CD4-positive, alpha-beta T cell treated with Interleukin-15 for 1 hour (primary cell): ENCODE results near the gene CNKSR3.

ENCODE experiments used
- DNase-seq: peaks from one replicate; pipeline ENCODE4 v3.0.0-alpha.2; 2020

Gene CNKSR3

DNA sequence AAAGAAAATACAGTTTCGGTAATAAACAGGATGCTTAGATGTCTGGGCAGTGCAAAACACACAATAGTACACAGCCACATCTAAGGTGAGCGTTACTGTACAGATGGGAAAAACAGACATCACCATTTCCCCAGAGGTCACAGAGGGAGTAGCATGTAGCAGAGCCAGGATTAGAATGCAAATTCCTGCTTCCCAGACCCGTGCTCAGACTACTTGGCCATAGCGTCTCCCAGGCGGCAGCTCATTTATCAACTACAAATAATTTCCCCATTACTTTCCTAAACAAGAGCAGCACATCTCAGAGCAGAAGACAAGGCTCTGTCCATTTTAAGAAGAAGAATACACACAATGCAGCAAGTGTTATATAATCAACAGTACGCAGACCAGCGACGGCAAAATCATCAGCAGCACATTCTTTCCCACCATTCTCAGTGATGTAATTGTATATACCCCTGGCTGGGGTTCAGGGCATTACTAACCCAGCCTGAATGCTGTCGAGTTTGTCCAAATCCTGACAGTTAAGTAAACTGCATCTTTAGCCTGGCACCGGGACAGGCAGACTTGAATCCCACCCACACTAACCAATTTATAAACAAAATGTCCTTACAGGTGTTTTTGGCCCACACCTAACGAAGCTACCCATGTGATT, 61.9 kb downstream of the CNKSR3 start:
- no peak for DNase-seq

- no peak for DNase-seq
These were observed 62.5 kb downstream of the CNKSR3 start for GRCh38 chr6:154447954-154448353.

- DNase-seq: no peak
These were observed 63.5 kb downstream of the CNKSR3 start for GRCh38 chr6:154446984-154447383.

DNA sequence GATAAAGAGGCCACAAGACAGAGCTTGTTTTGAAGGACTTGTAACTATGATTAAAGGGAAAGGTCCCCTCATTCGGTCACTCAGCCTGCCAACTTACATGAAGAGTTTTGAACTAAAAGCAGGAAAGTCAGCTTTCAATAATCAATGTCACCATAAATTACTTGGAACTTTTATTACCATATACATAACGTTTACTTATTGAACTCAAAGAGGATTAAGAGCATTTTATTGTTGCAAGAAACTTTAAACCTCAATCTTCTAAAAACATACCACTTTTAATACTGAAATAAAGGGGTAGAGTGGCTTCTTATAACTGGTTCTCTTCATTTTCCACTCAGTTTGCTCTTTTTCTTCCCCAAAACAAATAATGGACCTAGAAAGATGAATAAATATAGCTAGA, 65.1 kb downstream of the CNKSR3 start:
- DNase-seq: no peak

DNA sequence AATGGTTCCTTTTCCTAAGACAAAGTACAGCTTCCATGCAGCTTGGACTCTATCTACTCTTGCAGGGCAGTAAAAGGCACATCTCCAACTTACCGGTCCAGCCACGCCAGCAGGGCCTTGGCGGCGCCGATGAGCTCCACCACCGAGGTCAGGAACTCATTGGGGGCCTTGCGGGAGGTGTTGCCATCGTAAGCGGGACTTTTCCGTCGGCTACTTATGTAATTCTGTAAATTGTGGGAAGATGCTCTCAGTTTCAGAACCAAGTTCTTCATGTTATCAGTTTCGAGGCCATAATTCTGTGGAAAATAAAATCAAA, 68.5 kb downstream of the CNKSR3 start:
- no peak for DNase-seq

- no peak for DNase-seq
These were observed 70.0 kb downstream of the CNKSR3 start for GRCh38 chr6:154440422-154441043.

GRCh38 chr6:154440022-154440421, 70.5 kb downstream of the CNKSR3 start:
- no peak for DNase-seq

DNA sequence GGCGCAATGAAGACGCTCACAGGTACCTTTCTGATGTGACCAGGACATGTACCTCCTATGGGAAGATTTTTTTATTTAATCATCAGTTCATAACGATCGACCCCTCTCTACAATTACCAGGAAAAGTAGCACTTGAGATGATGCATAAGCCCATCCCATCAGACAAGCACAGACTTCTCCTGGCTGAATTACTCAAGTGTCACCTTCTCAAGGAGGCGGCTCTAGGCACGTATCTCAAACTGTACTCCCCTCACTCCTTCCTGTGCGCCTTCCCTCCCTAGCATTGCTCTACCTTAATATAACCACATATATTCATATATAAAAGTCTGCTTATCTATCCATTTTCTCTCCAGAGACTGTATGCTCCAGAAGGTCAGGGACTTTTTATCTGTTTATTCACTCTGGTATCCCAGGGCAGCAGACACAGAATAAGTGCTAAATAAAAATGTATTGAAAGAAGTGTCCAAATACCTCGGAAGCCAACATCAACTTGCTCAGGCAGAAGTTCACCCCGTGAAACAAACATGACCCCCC, 71.5 kb downstream of the CNKSR3 start:
- no peak for DNase-seq

DNA sequence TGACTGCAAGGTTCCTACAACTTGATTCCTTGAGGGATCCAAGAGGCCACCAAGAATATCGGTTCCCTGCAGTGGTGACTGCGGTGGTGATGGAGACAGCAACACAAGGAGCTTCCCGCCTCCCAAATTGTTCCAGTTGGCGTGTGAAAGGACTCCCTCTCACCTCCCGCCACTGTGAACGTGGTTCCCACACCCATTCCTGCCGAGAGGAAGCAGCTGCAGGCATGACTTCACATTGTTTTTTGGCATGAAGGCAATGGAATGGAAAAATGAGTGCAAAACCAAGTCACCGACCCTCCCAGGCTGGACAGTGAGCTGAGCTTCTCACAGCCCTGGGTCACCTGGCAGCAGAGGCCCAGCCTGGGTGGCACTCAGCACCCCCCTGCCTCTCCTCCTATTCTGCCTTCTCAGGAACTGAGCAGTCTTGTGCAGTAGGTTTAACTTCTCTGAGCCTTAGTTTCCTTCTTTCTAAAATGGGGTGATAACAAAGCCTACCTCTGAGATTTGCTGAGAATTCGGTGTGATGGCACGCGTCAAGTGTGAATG, 75.0 kb downstream of the CNKSR3 start:
- no peak for DNase-seq

DNA sequence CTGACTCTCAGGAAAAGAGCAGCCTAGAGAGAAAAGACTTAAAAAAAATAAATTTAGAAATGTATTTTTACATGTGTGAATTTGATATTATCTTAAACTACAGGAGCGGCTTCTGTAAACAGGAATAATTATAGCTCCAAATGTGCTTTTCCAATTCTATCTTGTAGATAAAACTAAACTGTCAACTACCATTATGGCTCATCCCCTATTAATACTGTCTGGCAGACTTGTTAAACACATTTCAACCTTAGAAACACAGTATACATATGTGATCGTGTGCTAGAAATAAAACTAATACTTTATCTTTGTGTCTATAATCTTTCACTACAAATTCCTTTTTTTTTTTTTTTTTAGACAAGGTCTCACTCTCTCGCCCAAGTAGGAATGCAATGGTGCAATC, 75.8 kb downstream of the CNKSR3 start:
- no peak for DNase-seq

- DNase-seq: no peak
These were observed 76.8 kb downstream of the CNKSR3 start for GRCh38 chr6:154433477-154434241.

DNA sequence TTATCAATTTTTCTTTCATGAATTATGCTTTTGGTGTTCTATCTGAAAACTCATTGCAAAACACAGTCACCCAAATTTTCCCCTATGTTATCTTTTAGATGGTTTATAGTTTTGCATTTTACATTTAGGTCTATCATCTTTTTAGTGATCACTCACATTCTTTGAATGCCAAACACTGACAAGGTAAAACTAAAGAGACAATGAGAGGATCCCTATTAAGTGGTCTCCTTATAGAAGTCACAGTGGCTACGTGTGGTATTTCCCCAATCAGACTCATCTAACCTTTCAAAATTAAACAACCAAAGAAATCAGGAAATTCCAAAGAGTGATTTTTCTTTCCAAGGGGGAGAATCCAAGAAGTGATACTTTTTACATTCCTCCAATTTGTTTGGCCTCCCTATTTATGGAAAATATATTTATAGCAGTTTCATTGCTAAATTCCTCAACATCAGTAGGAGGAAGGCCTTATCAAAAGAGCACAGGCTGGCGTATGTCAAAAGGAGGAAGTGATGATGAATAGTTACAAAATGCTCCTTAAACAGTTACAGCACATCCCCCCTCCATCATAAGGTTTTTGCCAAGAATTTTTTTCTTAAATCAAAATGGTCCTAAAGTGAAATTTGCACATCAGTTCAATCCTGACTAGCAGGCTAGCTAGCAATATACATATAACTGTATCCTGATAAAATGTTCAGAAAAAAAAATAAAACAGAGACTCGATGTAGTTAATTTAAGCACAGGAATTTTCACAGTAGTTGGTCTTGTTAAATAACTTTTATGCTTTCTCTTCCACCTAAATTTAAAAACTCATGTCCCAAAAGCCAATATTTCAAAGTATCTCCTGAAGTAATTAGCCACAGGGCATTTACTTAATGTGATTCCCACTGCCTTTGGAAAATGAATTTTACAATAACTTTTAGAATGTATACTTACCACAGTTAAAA, 77.7 kb downstream of the CNKSR3 start:
- DNase-seq: no peak

DNA sequence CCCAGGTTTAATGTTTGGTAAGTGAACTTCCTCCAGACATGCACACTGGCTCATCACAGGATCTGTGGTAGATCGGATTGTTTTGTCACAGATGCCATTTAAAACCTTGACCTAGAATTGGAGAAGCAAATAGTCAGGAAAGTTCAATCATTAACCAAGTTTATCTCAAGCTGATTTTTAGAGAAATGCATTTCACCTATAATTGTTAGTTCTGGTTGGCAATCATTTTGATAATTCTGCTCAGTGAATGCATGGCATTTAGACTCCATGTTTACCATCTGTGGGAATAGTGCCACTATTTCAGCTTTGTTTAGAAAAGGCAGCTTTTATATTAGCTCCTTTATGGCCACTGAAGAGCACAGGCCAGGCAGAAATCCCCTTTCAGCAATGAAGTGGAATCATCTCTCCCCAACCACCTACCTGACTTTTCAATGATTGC, 80.0 kb downstream of the CNKSR3 start:
- no peak for DNase-seq

DNA sequence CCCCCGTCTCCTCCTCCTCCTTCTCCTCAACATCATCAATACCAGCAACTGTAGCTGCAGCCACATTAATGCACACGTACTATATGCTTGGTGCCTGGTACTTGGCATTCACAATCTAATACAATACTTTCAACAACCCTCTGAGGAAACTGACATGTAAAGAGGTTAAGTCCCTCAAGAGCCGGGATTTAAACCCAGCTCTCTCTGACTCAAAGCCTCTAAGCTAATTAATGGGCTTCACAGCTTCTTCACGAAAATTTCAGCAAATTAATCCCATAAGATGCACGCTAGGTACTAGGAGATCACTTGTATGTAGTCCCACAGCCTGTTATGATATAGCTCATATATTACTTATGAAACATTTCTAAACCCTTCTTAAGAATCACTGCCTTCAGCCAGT, 80.8 kb downstream of the CNKSR3 start:
- DNase-seq: no peak

- DNase-seq: no peak
These were observed 81.6 kb downstream of the CNKSR3 start for GRCh38 chr6:154428897-154429296.

DNA sequence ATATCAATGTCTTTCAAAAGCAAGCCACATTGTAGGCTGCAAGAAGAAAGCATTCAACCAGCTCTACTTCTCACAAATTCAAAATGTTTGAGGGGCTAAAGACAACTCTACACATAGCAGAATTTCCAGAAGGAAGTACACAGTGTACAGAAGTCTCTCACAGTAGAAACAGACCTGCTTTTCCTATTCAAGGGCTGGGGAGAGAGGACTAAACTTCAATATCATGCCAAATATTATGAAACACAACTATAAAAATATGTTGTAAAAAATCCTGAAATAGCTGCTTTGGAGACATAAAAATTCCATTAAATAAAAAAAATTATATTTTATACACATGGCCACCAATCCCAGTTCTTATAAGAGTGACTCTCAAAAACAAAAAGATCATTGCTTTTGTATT, 83.0 kb downstream of the CNKSR3 start:
- no peak for DNase-seq

DNA sequence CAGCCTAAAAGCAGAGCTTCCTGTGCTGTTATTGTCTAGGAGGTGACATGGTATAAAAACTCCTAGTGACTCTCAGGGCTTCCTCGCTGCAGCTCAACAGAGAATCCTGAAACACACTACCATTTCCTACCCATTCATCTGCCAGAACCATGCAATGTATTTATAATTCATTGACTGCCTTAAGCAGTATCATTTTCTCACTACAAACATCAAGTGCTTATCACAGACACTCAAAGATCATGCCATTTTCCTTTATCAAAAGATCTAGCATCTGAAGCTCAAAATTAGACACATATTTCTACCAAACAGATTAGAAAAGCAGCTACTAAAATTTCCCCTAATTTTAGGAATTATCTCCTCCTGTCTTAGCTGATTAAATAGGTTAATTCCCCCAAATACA, 83.5 kb downstream of the CNKSR3 start:
- no peak for DNase-seq

DNA sequence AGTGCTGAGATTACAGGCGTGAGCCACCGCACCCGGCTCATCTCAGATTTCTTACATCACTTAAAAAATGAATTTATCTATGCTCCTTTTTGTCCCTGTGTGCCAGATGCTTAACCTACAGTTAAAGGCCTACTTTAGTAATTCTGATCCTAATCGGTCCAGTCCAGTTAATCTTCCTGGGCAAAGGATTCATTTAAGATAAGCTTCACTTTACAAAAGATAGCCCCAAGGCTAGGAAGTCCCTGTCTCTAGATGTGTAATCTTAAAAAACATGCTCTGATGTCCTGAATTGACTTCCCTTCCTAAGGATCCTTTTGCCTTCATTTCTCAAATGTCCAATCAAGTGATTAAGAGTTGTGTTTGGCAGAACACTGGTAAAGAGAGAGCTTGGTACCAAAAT, 85.5 kb downstream of the CNKSR3 start:
- no peak for DNase-seq

- DNase-seq: no peak
These were observed 96.3 kb downstream of the CNKSR3 start for GRCh38 chr6:154414021-154414813.

- no peak for DNase-seq
These were observed 98.2 kb downstream of the CNKSR3 start for GRCh38 chr6:154412106-154412820.

DNA sequence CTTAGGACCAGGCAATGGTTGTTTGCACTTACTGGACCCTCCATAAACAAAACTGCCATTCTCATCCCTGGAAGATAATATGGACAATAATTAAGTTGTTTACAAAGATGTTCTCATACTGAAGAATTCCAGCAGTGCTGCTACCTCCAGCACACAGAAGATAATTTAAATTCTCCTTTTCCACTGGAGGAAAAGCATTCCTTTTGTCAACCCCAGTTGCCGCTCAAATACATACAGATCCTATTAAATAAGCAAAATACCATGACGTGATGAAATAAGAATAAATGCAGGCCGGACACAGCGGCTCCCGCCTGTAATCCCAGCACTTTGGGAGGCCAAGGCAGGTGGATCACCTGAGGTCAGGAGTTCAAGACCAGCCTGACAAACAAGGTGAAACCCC, 99.4 kb downstream of the CNKSR3 start:
- DNase-seq: no peak
